Measurements from ENCODE around the gene PLXDC1. TPM values are rescaled to one million over a fixed set of nuclear protein-coding genes. Genes with fewer than 3 reads are reported as not detected.

PLXDC1 gene
- total RNA-seq, 1 donor from 2014 or later = 21.4 TPM

DNA sequence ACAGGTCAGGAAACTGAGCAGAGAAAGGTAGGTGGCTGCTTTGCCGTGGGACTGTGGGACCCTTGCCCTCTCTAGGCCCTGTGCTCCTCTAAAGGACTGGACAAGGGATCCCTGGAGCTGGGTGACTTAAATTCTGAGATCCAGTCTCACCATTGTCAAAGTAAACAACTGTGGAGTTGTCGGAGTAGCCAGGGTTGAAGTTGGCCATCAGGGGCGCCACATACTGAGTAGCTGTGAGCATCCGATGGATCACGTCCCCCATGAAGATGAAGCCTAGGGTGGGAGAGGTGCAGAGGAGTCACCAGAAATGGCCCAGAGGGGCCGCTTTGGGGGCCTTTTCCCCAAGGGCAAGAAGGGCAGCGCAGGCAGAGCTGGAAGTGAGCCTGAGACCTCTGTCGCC lies 43.5 kb downstream of the PLXDC1 start:
- no peak for DNase-seq (ENCODE audit: low spot score)
- intact Hi-C loops (cut with DNase I) = no loop called here

DNA sequence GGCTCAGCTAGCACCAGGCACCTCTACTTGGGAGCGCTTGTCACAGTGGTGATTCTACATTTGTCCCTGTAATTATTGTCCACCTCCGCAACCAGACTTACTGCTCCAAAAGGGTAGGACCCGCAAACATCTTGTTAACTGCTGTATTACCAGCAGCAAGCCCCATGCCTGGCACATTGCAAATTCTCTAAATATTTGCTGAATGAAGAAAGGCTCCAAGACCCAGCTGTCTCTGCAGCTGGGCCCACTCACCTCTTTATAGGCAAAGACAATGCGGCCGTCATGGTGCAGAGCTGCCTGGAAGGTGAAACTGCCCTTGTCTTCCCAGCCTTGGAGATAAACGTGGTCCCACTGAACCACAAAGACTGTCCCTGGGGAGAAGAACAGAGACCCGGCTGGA lies 44.3 kb downstream of the PLXDC1 start:
- intact Hi-C loops (cut with DNase I) = no loop called here
- no peak for DNase-seq (ENCODE audit: low spot score)

DNA sequence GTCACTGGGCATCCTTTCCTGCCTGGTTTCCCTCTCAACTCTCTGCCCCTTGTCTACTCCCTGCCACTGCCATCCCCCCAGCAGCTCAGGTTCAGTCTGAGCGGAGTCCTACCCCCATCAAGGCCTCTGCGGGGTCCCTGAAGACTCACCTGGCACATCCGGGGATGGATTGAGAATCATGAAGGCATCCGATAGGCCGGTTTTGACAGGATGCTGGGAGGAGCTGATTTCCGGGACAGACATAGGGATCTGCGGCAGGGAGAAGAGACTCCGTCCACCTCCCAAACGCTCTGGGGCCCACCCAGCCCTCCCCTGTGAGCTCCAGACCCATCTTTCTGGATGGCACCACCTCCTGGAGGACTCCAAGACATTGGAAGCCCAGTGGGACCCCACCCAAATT lies 45.7 kb downstream of the PLXDC1 start:
- no peak for DNase-seq (ENCODE audit: low spot score)
- intact Hi-C loops (cut with DNase I) = no loop called here

DNA sequence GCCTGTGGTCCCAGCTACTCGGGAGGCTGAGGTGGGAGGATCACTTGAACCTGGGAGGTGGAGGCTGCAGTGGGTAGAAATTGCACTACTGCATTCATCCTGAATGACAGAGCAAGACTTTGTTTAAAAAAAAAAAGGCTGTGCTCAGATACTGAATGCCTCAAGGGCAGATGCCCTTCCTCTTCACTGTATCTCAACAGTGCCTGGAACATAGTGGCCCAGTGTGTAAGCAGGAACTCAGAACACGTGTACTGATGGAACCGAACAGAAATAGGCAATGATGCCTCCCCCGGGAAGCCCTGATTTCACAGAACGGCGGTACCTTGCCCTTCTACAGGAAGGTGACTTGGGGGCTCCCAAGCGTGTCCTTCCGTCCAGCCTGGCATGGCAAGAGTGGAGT lies 46.8 kb downstream of the PLXDC1 start:
- intact Hi-C loops (cut with DNase I) = loop anchor here (5.0 kb wide), 1 partner anchor 38 kb away; no protein-coding TSS in a partner anchor
- DNase-seq (ENCODE audit: low spot score) = no peak

DNA sequence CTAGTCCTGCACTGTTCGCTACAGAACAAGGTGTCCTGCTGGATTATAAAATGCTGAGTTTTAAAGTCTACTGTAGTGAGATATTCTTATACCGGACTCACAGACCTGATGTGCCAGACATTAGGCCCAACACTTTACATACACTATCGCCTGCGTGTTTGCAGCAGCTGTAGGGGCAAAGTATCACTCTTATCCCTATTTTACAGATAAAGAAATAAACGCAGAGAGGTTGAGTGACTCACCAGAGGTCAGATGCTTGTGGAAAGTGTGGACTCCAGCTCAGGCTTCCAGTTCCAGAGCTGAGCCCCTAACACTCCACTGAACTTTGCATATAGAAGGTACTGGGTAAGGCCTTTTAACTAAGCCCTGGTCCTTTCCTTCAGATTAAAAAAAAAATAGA lies 47.4 kb downstream of the PLXDC1 start:
- intact Hi-C loops (cut with DNase I) = loop anchor here (5.0 kb wide), 1 partner anchor 38 kb away; no protein-coding TSS in a partner anchor
- DNase-seq (ENCODE audit: low spot score) = no peak

DNA sequence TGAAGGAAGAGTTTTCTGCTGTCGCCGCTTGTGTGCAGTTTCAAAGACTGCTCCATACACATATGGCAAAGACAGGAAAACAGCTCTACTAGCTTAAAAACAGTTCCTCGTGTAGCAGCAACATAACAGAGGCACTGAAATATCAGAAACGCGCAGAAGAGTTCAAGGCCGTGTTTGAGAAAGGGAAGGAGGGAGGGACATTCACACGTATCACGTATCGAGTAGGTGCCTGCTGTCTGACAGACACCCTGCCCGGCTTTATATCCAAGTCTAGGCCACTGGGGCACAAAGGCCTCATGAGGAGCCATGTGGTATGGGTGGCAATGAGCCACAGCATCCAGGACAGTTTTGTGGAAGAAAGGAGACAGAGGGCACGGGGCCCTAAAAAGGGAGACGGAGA lies 50.3 kb downstream of the PLXDC1 start:
- DNase-seq (ENCODE audit: low spot score) = no peak
- intact Hi-C loops (cut with DNase I) = loop anchor here (5.0 kb wide), 1 partner anchor 41 kb away; no protein-coding TSS in a partner anchor

DNA sequence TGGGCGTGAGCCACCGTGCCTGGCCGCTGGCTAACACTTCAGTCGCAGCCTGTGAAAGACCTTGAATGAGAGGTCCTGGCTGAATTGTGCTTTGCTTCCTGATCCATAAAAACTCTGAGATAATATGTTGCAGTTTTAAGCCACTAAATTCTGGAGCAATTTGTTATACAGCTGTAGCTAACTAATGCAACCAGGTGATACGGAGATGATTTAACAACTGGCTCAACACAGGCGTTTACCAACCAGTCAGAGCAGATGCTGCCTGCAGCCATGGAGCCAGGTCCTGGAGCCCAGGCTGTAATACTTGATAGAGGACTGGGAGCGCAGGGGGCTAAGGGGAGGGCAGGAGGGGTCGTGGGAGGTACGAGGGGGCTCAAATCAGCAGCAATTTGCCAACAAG lies 50.9 kb downstream of the PLXDC1 start:
- DNase-seq (ENCODE audit: low spot score) = no peak
- intact Hi-C loops (cut with DNase I) = loop anchor here (5.0 kb wide), 1 partner anchor 42 kb away; no protein-coding TSS in a partner anchor

DNA sequence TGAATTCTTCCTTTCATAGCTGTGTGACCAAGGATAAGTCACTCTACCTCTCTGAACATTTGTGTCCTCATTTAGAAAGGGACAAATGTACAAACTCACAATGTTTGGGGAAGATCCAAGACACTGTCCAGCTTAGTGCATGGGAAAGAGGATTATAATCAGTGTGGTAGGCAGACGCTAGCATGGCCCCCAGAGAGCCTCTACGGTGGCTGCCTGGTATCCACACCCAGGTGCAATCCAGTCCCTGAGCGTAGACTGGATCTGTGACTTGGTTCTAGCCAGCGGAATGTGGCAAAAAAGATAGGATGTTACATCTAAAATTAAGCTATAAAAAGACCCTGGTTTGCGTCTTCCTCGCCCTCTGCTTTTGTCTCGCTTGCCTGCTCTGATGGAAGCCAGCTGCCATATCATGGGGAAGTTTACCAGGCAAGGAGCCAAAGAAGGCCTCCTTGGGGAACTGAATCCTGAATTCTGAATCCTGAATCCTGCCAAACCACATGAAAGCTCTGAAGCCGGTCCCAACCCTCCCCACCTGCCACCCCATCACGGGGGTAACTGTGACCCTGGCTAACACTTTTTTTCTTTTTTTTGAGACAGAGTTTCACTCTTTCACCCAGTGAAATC lies 51.7 kb downstream of the PLXDC1 start:
- no peak for DNase-seq (ENCODE audit: low spot score)
- intact Hi-C loops (cut with DNase I) = loop anchor here (5.0 kb wide), 1 partner anchor 43 kb away; no protein-coding TSS in a partner anchor

DNA sequence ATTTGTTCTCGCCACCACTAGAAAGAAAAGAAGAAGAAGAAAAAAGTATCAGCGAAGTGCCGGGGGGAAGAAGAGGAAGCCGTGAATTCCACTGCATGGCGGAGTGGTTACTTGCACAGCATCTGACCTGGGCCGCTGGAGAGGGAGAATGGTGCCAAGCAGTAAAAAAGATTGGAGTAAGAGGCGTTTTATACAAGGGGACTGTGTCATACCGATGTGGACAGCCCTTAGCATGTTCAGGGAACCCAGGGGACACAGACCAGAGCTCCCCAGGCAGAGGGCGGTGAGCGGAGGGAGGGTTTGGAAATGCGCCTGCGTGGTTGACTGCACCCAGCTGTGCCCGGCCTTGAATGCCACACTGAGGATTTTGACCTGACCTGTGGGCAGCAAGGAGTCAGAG lies 52.8 kb downstream of the PLXDC1 start:
- no peak for DNase-seq (ENCODE audit: low spot score)
- intact Hi-C loops (cut with DNase I) = no loop called here

DNA sequence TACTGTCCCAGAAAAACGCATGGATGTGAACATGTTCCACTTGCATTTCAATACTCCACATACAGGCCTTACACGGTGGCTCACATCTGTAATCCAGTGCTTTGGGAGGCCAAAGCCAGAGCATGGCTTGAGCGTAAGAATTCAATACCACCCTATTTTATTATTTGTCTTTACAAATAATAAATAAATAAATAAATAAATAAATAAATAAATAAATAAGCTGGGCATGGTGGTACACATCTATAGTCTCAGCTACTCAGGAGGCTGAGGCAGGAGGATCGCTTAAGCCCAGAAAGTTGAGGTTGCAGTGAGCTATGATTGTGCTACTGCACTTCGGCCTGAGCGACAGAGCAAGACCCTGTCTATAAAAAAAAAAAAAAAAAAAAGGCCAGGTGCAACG lies 53.9 kb downstream of the PLXDC1 start:
- DNase-seq (ENCODE audit: low spot score) = no peak
- intact Hi-C loops (cut with DNase I) = no loop called here

DNA sequence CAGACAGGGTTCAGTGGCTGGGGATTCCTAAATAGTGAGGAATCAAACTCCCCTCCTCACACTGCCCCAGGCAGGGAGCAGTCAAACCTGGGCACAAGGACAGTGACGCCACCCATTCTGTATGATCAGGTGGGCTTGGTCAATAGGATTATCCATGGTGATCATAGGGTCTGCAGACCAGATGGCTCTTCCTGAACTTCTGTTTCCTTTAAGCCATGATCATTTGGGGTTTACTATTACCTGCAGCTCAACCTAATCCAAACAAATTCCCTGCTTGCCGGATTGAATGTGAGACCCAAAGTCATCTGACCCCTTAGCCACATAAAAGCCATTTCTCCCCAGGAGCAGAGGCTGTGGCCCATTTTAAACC lies 54.3 kb downstream of the PLXDC1 start:
- intact Hi-C loops (cut with DNase I) = no loop called here

DNA sequence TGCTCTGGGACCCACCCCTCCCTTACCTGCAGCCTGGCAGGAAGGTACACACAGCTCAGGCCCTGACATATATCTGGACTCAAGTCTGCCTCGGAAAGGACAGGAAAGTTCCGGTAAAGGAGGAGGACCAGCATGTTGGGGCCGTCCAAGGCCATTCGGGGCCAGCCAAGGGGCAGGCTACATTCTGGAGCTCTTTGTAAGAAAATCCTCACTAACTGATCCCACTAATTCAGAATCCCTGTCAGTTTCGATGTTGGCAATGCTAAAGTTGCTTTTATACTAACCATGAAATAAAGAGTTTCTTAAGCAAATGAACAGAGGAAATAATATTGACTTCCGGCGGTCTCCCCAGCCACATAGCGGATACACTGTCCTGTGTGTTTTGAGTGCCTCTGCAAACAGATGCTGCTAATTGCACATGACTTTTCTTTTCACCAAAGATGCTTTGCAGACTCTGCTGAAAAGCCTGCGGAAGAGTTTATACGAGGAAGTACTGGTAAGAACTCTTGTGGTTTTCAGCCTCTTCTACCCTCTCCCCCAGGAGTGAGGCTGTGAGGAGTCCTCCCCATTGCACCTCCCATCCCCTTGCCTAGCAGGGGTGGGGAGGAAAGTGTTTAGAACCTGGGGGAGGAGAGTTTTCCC lies 54.8 kb downstream of the PLXDC1 start:
- no peak for DNase-seq (ENCODE audit: low spot score)
- intact Hi-C loops (cut with DNase I) = no loop called here

More for the DNA sequence above, 54.3 kb downstream of the PLXDC1 start:
- no peak for DNase-seq (ENCODE audit: low spot score)

DNA sequence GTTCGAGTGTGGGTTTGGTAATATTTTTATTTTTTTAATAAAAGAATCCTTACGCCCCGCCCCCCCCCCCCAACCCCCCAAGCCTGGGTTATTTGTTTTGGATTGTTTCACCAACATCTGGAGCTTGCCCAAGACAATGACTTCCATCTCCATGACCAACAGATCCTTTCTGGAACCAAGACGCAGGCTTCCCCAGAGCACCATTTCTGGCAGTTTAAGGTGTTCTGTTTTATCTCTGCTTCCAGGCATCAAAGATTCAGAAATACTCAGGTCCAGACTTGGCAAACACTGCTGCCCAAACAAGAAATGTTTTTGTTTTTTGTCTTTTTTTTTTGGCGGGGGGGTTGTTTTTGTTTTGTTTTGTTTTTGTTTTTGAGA lies 56.1 kb downstream of the PLXDC1 start:
- intact Hi-C loops (cut with DNase I) = no loop called here
- DNase-seq (ENCODE audit: low spot score) = no peak

DNA sequence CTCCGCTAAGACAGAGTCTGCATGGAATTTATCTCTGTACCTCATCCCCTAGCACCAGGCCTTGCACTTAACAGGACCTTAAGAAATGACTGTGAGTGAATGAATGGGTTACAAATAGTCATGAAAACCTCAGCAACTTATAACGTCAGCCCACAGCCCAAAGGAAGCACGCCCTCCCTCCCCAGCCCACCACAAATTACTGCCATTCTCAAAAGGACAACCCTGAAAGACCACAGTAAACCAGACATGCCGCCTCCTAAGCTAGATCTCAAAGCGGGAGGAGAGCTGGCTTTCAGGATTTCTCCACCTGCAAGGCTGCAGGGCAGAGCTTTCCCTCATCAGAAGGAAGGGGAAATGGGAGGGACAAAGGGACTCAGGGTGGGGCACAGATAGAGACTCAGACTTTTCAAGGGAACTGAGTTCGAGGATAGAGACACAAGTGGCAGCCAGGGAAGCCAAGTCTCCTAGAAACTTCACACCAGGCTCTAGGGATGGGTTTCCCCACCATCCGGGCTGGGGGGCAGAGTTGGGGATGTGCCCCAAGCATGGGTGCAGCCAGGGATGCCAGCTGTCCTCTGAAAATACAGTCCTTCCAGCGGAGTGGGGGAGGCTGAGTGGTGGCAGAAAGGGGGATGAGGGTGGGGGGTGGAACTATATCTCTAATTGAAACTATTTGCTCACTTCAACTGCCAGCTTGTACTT lies 56.7 kb downstream of the PLXDC1 start:
- intact Hi-C loops (cut with DNase I) = no loop called here
- no peak for DNase-seq (ENCODE audit: low spot score)

DNA sequence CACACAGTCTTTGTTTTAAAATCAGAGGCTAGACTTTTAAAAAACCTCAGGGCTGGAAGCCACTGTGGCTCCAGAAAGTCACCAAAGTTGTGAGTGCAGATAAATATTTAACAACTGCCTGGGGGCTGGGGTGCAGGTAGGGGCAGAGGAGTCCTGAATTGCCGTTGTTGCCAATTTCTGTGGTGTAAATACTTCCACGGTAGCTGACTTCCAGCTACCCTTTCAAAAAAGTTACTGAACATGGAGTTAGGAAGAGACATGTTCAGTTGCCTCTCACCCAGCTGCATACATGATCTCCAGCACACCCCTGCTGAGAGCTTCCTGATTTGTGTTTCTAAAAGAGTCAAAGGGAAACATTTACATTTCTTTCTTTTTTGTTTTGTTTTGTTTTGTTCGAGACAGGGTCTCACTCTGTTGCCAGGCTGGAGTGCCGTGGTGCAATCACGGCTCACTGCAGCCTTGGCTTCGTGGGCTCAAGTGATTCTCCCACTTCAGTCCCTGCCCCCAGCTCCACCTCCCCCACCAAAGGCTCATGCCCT lies 58.7 kb downstream of the PLXDC1 start:
- intact Hi-C loops (cut with DNase I) = no loop called here
- no peak for DNase-seq (ENCODE audit: low spot score)

DNA sequence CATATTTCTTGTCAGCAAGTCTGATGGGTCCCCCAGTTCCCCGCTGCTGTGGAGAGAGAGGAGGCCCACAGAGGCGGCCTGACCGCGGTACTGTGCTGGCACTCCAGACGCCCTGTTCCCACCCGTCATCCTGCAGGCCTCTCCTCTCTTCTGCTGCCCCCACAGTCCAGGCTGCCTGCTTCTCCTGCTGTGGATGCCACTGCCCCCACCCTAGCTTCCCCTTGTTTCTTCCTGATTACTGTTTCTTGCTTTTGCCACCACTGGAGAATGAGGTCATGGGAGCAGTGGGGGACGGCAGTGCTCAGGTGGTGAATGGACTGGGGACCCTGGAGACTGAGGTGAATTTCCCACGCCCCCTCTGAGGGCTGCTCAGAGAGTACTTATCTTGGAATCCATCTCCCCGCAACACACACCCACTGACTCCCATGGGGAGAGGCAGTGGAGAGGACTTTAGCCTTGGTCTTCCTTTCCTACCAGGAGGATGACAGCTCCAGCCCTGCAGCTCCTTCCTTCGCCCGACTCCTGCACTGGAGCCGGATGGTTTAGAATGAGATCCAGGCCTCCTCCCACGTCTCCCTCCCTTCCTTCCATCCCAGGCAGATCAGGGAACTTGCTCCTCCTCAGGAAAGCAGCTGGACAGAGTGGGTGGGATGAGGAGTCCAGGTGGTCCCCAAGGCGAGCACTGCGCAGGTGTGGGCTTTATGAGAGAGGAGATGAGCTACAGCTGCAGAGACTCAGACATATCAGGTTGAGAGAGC lies 60.4 kb downstream of the PLXDC1 start:
- intact Hi-C loops (cut with DNase I) = no loop called here
- no peak for DNase-seq (ENCODE audit: low spot score)

DNA sequence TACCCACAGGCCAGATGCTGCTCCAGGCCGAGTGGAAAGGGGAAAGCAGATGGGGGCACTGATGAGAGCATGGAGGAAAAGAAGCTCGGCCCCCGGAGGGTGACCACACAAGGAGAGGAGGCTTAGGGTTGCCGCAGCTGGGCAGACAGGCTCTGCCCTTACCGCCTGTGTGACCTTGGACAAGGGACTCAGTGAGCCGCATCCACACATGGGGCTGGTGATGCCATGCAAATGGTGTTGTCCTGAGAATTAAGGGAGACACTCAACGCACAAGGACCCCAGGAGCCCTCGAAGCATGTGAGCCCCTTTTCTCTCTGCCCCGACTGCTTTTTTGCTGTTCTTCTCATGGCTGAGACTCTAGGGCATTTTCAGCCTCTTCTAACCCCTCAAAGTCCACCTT lies 61.0 kb downstream of the PLXDC1 start:
- intact Hi-C loops (cut with DNase I) = no loop called here

DNA sequence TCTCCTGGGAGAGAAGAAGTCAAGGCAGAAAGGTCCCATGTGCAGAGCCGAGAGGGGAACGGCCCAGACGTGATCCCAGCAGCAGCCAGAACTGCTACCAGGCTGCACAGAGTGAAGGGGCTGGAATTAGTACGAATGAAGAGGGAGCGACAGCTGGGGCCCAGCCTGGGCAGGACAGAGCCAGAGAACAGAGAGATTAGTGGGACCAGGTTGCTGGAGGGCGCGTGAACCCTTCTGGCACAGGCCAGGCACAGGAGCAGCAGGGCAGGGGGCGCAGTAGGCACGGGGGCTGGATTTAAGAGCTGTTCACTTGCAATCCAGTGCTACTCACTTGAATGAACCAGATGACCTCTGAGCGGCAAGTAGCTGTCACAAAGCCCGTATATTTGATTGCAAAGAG lies 66.9 kb downstream of the PLXDC1 start:
- no peak for DNase-seq (ENCODE audit: low spot score)
- intact Hi-C loops (cut with DNase I) = loop anchor here (5.0 kb wide), 1 partner anchor 53 kb away; no protein-coding TSS in a partner anchor

More for the DNA sequence above, 61.0 kb downstream of the PLXDC1 start:
- no peak for DNase-seq (ENCODE audit: low spot score)

DNA sequence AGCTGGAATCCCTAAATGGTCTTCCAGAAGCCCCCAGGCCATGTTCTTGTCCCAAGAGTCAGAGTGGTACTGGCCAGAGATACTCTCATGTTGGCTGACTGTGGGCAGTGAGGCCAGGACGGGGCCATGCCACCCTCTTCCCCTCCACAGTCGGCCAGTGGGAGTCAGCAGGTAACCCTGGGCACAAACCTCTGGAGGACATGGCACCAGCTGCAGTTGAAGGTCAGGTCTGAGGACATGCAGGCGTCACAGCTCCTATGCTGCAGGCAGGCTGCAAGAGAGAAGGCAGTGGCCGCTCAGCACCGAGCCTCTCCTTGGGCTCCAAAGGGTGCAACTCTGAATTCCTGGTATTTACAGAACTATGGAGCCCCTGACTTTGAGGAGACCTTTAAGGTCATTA lies 68.2 kb downstream of the PLXDC1 start:
- DNase-seq (ENCODE audit: low spot score) = no peak
- intact Hi-C loops (cut with DNase I) = loop anchor here (2.0 to 5.0 kb wide), 2 partner anchors 54 to 80 kb away; no protein-coding TSS in a partner anchor

DNA sequence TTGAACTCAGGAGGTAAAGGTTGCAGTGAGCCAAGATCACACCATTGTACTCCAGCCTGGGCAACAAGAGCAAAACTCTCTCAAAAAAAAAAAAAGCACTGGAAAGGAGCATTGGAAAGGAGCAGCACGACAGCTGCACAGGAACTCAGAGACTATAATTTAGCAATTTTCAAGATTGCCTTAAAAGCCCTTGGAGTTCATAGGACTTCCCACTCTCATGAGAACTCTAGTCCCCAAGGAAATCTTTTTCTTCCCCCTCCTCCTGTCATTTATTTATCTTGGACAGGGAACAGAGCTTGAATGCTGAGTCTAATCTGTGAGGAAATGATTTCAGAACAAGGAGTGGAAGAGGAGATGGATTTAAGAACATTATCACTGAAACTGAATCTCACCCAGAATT lies 69.0 kb downstream of the PLXDC1 start:
- DNase-seq (ENCODE audit: low spot score) = no peak
- intact Hi-C loops (cut with DNase I) = loop anchor here (2.0 to 5.0 kb wide), 2 partner anchors 55 to 80 kb away; no protein-coding TSS in a partner anchor
